Measurements from ENCODE around the gene ZNF138.
A peak's percentile ranks its signal among the peaks of the same experiment; 100 is the strongest.

Gene ZNF138

DNA sequence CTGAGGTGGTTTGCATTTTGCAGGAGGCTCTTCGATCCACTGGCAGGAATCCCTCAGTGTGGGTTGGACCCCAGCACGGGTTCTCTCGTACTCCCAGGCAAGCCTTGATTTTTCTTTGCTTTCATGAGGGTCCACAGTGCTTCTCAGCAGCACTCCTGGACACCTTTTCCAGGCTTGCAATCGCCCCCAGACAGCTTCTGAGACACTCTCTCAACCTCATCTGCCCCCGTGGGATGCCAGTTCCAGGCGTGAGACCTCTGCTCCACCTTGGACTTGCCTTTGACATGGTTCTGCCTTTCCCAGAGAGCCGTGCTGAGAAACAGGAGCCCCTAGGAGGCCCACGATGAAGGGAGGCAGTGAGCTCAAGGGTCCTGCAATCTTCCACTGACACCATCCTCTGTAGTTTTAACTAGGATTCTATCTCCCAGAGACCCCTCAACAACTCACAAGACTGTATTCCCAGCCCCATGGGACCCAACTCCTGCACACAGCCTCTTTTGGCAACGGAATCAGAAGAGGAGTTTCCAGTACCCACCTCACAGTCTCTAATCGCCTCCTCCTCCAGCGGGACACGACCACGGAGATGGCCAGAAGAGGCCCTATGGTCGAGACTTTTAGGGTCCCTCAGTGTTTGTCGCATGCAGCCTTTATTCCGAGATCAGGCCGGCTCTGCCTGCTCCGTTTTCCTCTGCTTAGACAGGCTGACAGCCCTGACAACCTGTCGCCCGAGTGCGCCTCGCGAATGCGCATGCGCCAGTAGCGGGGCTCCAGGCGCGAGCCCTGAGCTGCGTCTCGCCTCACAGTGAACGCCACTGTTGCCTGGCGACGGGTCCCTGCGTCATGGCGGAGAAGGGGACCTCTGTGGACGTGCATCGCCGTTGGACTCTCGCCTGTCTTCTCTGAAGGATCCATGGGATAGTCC is 82.8 kb downstream of the ZNF138 start:
- peak overlapping the region; percentile 70 for H3K4me2 ChIP-seq (ENCODE audit: low read length)
- H3K4me3 ChIP-seq (ENCODE audit: low read length) = peak overlapping the region; percentile 46
- no peaks in the 10 kb centered on the region for H3K36me3 ChIP-seq (ENCODE audit: insufficient read depth, low read length)
- no peak overlapping the region for H3K9ac ChIP-seq (ENCODE audit: low read depth, low read length)
- peaks cover 4% of the 10 kb centered on the region for H3K27me3 ChIP-seq (ENCODE audit: control insufficient read depth, insufficient read depth, low read length)
- no peaks in the 10 kb centered on the region for H3K4me1 ChIP-seq (ENCODE audit: control insufficient read depth, insufficient read depth, low read length)
- H3K9me3 ChIP-seq (replicated peaks; ENCODE audit: low read length) = peaks cover 4% of the 10 kb centered on the region

DNA sequence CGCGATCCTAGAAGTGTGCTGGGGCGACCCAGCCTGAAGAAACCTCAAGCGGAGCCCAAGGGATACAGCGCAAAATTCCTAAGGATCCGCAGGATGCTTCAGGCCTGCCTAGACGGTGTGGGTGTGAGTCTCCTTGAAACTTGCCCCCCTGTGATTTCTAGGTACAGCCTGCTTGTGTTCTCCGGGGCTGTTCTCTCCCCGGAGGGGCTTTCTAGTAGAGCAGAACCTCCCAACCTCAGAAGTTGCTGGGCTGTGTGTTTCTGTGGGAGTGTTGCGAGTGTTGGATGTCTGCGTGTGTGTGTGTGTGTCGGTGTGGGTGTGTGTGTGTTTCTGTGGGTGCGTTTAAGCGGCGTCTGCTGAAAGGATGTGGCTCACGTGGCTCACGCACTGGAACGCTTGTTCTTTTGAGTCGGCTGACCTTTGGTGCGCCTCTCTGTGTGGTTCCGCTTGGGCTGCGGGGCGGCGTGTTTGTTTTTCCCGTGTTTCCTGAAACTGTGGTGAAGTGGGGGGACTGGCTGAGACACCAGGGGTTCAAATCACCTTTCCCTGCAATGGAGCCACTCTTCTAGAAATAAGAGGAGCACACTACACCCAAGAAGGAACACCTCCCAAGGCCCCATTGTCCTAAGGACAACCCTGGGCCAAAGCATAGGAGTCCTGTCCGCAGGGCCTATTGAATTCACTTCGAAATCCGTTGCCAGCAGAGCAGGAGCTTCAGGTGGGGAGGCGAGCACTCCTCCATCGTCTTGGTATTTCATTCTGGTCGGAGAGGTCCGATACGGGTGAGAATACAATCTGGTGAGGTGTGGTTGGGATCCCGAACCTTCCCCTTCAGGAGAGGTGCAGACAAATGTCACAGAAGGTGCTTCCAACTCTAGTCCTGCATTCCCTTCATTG is 83.7 kb downstream of the ZNF138 start:
- Histone ChIP-seq H3K4me1 (ENCODE audit: control insufficient read depth, insufficient read depth, low read length) (no peaks in the 10 kb centered on the region), H3K27me3 (ENCODE audit: control insufficient read depth, insufficient read depth, low read length) (peaks cover 13% of the 10 kb centered on the region), H3K4me2 (ENCODE audit: low read length) (peak overlapping the region; percentile 70), H3K4me3 (ENCODE audit: low read length) (no peak overlapping the region), H3K36me3 (ENCODE audit: insufficient read depth, low read length) (no peaks in the 10 kb centered on the region), H3K9ac (ENCODE audit: low read depth, low read length) (no peak overlapping the region), H3K9me3 (replicated peaks; ENCODE audit: low read length) (peaks cover 4% of the 10 kb centered on the region)

DNA sequence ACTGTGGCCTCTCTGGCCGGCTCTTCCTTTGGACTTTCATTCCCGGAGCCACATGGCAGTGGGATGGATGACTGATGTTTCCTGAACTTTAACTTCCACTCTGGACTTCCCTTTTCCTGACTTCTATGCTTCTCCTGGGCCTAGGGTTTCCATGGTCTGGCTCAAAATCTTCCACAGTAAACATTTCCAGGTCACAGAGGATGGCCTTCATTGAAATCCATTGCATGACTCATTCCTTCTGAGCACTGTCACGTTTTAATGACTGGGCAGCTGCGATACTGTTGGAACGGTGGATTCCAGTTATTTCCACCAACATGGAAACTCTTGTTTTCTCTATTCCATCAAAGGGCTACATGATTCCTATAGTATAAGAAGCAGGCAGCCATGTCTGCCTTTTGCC is 84.5 kb downstream of the ZNF138 start:
- H3K4me1 ChIP-seq (ENCODE audit: control insufficient read depth, insufficient read depth, low read length) = no peaks in the 10 kb centered on the region
- peaks cover 16% of the 10 kb centered on the region for H3K27me3 ChIP-seq (ENCODE audit: control insufficient read depth, insufficient read depth, low read length)
- no peak overlapping the region for H3K9ac ChIP-seq (ENCODE audit: low read depth, low read length)
- peaks cover 4% of the 10 kb centered on the region for H3K9me3 ChIP-seq (replicated peaks; ENCODE audit: low read length)
- H3K4me3 ChIP-seq (ENCODE audit: low read length) = no peak overlapping the region
- no peak overlapping the region for H3K4me2 ChIP-seq (ENCODE audit: low read length)
- no peaks in the 10 kb centered on the region for H3K36me3 ChIP-seq (ENCODE audit: insufficient read depth, low read length)

DNA sequence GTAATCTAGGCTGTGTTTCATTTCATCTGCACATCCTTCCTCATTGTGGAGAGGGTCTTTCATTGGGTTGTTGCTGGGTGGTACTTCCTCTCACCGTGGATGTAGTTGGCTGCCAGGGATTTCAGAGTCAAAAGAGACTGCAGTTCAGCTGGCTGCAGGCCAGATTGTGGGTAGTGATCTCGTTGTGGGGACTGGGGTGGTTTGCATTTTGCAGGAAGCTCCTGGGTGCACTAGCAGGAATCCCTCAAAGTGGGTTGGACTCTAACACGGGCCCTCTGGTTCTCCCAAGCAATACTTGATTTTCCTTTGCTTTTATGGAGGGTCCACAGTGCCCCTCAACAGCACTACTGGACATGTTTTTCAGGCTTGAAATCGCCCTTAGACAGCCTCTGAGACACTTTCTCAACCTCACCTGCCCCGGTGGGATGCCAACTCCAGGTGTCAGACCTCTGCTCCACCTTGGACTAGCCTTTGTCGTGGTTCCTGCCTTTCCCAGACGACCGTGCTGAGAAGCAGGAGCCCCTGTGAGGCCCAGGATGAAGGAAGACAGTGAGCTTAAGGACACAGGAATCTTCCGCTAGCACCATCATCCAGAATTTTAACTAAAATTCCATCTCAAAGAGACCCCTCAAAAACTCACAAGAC is 85.0 kb downstream of the ZNF138 start:
- Histone ChIP-seq H3K4me1 (ENCODE audit: control insufficient read depth, insufficient read depth, low read length) (no peaks in the 10 kb centered on the region), H3K9me3 (replicated peaks; ENCODE audit: low read length) (peaks cover 4% of the 10 kb centered on the region), H3K4me3 (ENCODE audit: low read length) (no peak overlapping the region), H3K36me3 (ENCODE audit: insufficient read depth, low read length) (no peaks in the 10 kb centered on the region), H3K27me3 (ENCODE audit: control insufficient read depth, insufficient read depth, low read length) (peaks cover 16% of the 10 kb centered on the region), H3K9ac (ENCODE audit: low read depth, low read length) (no peak overlapping the region), H3K4me2 (ENCODE audit: low read length) (no peak overlapping the region)

DNA sequence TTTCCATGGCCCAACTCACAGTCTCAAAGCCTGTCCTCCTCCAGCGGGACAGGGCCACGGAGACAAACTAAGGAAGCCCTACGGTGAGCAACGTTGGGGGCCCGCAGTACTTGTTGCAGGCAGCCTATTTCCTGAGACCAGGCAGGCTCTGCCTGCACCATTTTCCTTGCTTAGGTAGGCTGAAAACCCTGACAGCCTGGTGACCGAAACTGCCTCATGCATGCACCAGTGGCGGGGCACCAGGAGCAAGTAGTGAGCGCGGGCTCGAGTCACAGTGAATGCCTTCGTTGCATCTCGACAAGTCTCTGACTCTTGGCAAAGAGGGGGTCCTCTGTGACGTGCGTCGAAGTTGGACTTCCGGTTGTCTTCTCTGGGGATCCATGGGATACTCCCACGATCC is 85.6 kb downstream of the ZNF138 start:
- H3K36me3 ChIP-seq (ENCODE audit: insufficient read depth, low read length) = no peaks in the 10 kb centered on the region
- no peak overlapping the region for H3K4me2 ChIP-seq (ENCODE audit: low read length)
- H3K9me3 ChIP-seq (replicated peaks; ENCODE audit: low read length) = peaks cover 4% of the 10 kb centered on the region
- no peak overlapping the region for H3K4me3 ChIP-seq (ENCODE audit: low read length)
- no peak overlapping the region for H3K9ac ChIP-seq (ENCODE audit: low read depth, low read length)
- peaks cover 16% of the 10 kb centered on the region for H3K27me3 ChIP-seq (ENCODE audit: control insufficient read depth, insufficient read depth, low read length)
- no peaks in the 10 kb centered on the region for H3K4me1 ChIP-seq (ENCODE audit: control insufficient read depth, insufficient read depth, low read length)

DNA sequence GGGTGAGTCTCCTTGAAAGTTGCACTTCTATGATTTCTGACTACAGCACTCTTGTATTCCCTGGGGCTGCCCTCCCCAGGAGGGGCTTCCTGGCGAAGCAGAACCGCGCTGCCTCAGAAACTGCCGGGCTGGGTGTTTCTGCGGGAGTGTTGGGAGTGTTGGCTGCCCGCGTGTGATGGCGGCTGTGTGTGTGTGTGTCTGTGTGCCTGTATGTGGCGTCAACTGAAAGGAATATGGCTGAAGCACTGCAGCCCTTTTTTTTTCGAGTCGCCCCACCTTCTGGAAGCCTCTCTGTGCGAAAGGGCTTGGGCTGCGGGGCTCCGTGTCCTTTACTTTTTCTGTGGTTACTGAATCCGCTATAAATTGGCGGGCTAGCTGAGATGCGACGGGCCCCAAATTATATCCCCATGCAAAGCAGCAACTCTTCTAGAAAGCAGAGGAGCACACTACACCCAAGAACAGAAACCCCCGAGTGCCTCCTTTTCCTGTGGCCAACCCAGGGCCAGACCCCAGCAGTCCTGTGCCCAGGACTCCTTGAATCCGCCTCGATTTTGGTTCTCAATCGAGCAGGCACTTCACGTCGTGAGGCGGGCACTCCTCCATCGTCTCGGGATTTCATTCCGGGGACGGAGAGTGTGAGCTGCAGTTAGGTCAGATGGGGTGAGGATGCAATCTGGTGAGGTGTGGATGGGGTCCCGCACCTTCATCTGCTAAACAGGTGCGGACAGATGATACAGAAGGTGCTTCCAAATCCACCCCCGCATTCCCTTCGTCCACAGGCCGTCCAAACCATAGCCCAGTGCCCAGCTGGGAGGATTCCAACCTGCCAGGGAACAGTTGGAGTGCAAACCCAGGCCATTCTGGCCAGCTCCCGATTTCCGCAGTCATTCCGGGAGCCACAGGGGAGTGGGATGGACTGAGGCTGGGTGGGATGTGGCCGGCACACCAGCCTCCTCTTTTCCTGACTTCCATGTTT is 86.4 kb downstream of the ZNF138 start:
- H3K9me3 ChIP-seq (replicated peaks; ENCODE audit: low read length) = peaks cover 4% of the 10 kb centered on the region
- no peak overlapping the region for H3K4me2 ChIP-seq (ENCODE audit: low read length)
- H3K4me3 ChIP-seq (ENCODE audit: low read length) = no peak overlapping the region
- H3K9ac ChIP-seq (ENCODE audit: low read depth, low read length) = no peak overlapping the region
- no peaks in the 10 kb centered on the region for H3K4me1 ChIP-seq (ENCODE audit: control insufficient read depth, insufficient read depth, low read length)
- peaks cover 16% of the 10 kb centered on the region for H3K27me3 ChIP-seq (ENCODE audit: control insufficient read depth, insufficient read depth, low read length)
- H3K36me3 ChIP-seq (ENCODE audit: insufficient read depth, low read length) = no peaks in the 10 kb centered on the region

DNA sequence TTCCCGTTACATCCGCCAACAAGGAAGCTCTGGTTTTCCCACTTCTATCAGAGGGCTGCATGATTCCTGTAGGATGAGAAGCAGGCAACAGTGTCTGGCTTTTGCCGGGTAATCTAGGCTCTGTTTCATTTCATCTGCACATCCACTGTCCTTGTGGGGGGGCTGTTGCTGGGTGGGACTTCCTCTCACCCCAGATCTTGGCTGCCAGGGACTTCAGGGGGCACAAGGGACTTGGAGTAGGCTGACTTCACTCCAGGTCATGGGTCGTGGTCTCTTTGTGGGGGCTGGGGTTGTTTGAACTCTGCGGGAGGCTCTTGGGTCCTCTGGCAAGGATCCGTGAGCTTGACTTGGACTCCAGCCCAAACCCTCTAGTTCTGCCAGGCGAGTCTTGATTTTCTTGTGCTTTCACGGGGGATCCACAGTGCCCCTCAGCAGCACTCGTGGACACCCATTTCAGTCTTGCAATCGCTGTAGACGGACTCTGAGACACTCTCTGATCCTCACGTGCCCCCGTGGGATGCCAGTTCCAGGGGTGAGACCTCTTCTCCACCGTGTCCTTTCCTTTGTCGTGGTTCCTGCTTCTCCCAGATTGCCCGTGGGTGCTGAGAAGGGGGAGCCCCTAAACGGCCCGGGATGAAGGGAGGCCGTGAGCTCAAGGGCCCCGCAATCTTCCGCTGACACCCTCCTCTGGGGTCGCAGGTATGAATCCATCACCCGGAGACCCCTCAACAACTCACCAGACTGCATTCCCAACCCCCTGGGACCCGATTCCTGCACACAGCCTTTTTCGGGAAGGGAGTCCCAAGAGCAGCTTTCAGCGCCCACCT is 87.4 kb downstream of the ZNF138 start:
- Histone ChIP-seq H3K9me3 (replicated peaks; ENCODE audit: low read length) (peaks cover 4% of the 10 kb centered on the region), H3K4me3 (ENCODE audit: low read length) (peak overlapping the region; percentile 52), H3K27me3 (ENCODE audit: control insufficient read depth, insufficient read depth, low read length) (peaks cover 18% of the 10 kb centered on the region), H3K9ac (ENCODE audit: low read depth, low read length) (no peak overlapping the region), H3K4me1 (ENCODE audit: control insufficient read depth, insufficient read depth, low read length) (no peaks in the 10 kb centered on the region), H3K36me3 (ENCODE audit: insufficient read depth, low read length) (no peaks in the 10 kb centered on the region), H3K4me2 (ENCODE audit: low read length) (no peak overlapping the region)

DNA sequence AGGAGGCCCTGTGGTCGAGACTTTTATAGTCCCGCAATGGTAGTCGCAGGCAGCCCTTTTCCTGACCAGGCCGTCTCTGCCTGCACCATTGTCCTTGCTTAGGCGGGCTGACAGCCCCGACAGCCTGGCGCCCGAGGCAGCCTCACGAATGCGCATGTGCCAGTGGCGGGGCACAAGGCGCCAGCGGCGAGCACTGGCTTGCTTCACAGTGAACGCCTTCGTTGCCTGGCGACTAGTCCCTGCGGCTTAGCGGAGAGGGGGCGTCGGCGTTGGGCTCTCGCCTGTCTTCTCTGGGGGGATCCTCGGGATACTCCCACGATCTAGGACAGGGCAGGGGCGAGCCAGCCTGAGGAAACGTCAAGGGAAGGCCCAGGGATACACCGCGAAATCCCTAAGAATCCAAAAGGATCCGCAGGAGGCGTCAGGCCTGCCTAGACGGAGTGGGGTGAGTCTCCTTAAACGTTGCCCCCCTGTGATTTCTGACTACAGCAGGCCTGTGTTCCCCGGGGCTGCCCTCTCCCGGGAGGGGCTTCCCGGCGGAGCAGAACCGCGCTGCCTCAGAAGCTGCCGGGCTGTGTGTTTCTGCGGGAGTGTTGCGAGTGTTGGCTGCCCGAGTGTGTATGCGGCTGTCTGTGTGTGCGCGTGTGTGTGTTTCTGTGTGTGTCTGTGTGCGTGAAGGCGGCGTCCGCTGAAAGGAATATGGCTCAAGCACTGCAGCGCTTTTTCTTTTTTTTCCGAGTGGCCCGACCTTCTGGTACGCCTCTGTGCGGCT is 88.3 kb downstream of the ZNF138 start:
- Histone ChIP-seq H3K4me2 (ENCODE audit: low read length) (peak overlapping the region; percentile 60), H3K9me3 (replicated peaks; ENCODE audit: low read length) (peaks cover 4% of the 10 kb centered on the region), H3K27me3 (ENCODE audit: control insufficient read depth, insufficient read depth, low read length) (peaks cover 25% of the 10 kb centered on the region), H3K4me1 (ENCODE audit: control insufficient read depth, insufficient read depth, low read length) (no peaks in the 10 kb centered on the region), H3K4me3 (ENCODE audit: low read length) (peak overlapping the region; percentile 52), H3K9ac (ENCODE audit: low read depth, low read length) (no peak overlapping the region), H3K36me3 (ENCODE audit: insufficient read depth, low read length) (no peaks in the 10 kb centered on the region)
